Measurements from ENCODE around the gene ZMYND11.
"Not testable (repeated sequence)": the region's sequence is repeated elsewhere in the genome, so short reads cannot be mapped to it uniquely, and the experiment has no call there.

The ZMYND11 gene

DNA sequence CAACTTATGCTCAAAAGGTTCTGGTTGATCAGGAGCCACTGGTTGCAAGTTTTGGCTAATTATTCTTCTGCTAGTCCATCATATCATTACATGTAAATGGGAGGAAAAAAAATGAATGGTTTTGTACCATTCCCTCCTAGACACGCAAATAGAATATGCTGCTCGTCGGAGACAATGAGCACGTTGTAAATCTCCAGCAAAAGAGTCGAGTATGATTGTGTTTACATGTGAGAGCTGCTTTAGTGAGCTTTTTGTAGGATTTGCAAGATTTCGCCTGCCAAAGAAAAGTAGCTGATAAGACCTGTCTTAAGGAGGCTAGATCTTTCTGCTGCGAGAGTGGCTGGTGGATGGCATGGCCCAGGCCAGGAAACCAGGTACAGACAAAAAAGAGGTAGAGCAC, 109.0 kb downstream of the ZMYND11 start:
- DNase-seq (ENCODE audit: low read depth in 2 of 2) = no peak

- DNase-seq (ENCODE audit: low read depth in 2 of 2) = no peak
Observed at GRCh38 chr10:246431-246830, 111.2 kb downstream of the ZMYND11 start.

- no peak for DNase-seq (ENCODE audit: low read depth in 2 of 2)
Observed at GRCh38 chr10:247480-247879, 112.2 kb downstream of the ZMYND11 start.

DNA sequence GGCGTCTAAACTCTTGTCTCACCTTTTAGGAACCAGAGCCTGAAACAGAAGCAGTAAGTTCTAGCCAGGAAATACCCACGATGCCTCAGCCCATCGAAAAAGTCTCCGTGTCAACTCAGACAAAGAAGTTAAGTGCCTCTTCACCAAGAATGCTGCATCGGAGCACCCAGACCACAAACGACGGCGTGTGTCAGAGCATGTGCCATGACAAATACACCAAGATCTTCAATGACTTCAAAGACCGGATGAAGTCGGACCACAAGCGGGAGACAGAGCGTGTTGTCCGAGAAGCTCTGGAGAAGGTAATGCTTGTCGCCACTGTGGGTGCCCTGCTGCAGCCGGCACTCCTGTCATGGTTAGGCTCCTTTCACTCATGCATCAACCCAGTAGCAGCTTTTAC, 113.1 kb downstream of the ZMYND11 start:
- DNase-seq (ENCODE audit: low read depth in 2 of 2) = no peak

DNA sequence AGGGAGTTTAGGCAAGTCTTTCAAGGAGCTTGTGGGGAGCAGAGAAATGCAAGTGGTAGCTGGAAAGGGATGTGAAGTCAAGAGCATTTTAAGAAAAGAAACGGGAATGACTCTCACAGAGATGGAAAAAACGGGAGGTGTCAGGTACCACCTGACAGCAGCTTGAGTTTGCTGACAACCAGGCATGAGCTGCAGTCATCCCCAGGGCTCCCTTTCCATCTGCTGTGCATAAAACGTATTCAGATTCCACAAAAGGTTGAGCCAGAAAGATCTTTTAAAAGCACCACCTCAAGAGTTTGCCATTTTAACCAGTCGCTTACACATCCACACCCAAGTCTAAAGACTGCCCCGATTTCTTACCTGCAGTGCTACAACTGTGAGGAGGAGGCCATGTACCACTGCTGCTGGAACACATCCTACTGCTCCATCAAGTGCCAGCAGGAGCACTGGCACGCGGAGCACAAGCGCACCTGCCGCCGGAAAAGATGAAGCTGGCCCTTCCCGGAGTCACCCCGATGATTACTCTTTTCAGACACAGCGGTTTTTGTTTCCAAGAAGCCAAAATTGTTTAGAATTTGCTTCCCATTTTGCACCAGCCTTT, 116.8 kb downstream of the ZMYND11 start:
- DNase-seq (ENCODE audit: low read depth in 2 of 2) = no peak

DNA sequence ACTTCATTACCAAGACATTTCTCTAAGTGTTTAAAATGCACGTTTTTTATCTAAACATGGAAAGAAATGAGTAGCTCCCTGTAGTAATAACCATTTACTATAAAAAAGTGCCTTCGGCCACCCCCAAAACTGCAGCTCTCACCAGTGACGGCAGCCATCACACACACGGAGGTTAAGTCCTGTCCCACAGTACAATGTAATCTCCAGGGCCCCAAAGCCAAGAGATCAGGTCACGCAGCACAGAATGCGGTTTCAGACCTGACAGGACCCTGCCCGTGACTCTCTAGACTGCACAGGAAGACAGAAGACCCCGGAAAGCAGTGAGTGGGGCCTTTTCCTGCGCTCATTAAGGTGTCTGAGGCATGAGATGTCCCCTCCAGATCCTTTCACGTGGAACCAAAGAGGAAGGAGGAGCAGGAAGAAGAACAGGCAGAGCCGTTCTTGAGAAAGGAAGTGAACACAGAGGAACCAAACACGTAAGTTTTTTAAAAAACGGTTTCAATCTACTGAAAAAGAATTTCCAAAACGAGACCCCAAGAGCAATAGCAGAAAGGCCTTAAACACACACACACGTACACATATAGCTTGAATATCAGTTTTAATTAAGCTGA, 125.7 kb downstream of the ZMYND11 start:
- DNase-seq (ENCODE audit: low read depth in 2 of 2) = no peak

DNA sequence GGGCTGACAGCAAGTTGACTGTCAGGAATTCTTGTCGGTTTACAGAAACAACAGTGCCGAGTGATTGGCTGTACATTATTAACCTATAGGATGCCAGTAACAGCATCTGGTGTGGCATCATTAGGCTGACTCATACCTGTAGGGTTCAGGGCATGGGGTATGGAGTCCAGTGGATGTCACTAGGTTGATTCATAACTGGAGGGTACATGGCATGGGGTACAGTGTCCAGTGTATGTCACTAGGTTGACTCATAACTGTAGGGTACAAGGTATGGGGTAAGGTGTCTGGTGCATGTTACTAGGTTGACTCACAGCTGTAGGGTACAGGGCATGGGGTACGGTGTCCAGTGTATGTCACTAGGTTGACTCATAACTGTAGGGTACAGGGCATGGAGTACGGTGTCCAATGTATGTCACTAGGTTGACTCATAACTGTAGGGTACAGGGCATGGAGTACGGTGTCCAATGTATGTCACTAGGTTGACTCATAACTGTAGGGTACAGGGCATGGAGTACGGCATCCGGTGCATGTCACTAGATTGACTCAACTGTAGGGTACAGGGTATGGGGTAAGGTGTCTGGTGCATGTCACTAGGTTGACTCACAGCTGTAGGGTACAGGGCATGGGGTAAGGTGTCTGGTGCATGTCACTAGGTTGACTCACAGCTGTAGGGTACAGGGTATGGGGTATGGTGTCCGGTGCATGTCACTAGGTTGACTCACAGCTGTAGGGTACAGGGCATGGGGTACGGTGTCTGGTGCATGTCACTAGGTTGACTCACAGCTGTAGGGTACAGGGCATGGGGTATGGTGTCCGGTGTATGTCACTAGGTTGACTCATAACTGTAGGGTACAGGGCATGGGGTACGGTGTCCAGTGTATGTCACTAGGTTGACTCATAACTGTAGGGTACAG, 129.2 kb downstream of the ZMYND11 start:
- DNase-seq (ENCODE audit: low read depth in 2 of 2) = not testable (repeated sequence)

DNA sequence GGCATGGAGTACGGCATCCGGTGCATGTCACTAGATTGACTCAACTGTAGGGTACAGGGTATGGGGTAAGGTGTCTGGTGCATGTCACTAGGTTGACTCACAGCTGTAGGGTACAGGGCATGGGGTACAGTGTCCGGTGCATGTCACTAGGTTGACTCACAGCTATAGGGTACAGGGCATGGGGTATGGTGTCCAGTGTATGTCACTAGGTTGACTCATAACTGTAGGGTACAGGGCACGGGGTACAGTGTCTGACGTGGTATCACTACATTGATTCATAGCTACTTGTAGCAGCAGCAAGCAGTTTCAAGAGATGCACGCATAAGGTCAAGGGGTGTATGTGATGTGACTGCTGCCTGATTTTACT, 129.8 kb downstream of the ZMYND11 start:
- not testable (repeated sequence) for DNase-seq (ENCODE audit: low read depth in 2 of 2)

DNA sequence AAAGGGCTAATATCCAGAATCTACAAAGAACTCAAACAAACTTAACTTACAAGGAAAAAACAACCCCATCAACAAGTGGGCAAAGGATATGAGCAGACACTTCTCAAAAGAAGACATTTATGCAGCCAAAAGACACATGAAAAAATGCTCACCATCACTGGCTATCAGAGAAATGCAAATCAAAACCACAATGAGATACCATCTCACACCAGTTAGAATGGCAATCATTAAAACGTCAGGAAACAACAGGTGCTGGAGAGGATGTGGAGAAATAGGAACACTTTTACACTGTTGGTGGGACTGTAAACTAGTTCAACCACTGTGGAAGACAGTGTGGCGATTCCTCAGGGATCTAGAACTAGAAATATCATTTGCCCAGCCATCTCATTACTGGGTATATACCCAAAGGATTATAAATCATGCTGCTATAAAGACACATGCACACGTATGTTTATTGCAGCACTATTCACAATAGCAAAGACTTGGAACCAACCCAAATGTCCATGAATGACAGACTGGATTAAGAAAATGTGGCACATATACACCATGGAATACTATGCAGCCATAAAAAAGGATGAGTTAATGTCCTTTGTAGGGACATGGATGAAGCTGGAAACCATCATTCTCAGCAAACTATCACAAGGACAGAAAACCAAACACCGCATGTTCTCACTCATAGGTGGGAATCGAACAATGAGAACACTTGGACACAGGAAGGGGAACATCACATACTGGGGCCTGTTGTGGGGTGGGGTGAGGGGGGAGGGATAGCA, 130.7 kb downstream of the ZMYND11 start:
- DNase-seq (ENCODE audit: low read depth in 2 of 2) = not testable (repeated sequence)

GRCh38 chr10:266974-267425, 131.7 kb downstream of the ZMYND11 start:
- no peak for DNase-seq (ENCODE audit: low read depth in 2 of 2)

GRCh38 chr10:267705-268104, 132.4 kb downstream of the ZMYND11 start:
- DNase-seq (ENCODE audit: low read depth in 2 of 2) = no peak

GRCh38 chr10:269440-270074, 134.3 kb downstream of the ZMYND11 start:
- DNase-seq (ENCODE audit: low read depth in 2 of 2) = no peak

GRCh38 chr10:271201-271600, 135.9 kb downstream of the ZMYND11 start:
- no peak for DNase-seq (ENCODE audit: low read depth in 2 of 2)

- DNase-seq (ENCODE audit: low read depth in 2 of 2) = no peak
Observed at GRCh38 chr10:271722-272121, 136.5 kb downstream of the ZMYND11 start.

DNA sequence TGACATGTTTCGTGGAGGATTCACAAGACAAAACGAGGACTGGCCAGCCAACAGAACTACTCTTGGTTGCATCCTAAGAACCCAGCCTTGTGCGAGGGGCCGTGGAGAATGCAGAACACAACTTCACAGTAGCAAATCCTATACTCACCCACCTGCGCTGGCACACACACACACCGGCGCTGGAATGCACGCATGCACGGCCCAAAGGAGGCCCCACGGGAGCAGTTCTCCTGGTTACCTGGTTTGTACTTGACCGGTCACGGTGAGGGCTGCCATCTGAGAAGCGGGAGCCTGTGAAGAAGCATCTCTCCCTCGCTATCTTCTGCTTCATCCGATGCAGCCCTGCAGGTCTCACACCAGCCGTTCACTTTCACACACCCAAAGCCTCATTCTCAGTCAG, 137.8 kb downstream of the ZMYND11 start:
- DNase-seq (ENCODE audit: low read depth in 2 of 2) = no peak

DNA sequence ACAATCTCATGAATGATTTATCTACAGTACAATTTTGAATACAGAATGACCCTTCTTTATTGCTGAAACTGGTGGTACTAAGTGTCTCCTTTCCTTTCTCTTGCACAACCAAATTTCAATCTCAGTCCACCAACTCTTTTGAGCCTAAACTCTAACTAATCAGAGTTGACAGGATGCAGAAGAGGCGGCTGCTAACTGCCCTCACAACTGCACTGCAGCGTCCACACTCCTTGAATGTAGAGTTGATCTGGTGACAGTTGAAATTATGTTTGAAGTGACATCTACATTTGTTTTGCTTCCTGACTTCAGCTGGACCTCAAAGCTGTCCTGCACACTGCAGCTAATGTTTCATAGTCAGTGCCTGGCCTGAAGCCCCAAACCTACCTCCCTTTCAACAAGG, 139.6 kb downstream of the ZMYND11 start:
- no peak for DNase-seq (ENCODE audit: low read depth in 2 of 2)

DNA sequence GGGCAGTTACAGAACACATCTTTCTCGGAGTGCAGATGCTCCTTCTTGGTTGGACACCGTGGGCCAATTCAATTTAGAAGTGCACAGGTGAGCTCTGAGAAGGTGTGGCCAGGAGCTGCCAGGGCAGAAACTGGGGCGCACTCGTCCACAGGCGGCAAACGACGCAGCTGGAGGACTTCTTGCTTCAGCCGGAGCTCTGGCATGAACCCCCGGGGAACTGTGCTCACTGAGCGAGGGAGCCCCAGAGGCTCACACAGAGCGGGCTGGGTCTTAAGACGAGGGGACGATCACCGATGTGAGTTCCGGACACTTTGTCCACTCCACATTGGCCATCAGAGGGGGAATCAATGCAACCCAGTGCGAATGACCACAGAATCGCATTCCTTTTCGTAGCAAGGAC, 140.4 kb downstream of the ZMYND11 start:
- no peak for DNase-seq (ENCODE audit: low read depth in 2 of 2)

GRCh38 chr10:277963-278362, 142.7 kb downstream of the ZMYND11 start:
- no peak for DNase-seq (ENCODE audit: low read depth in 2 of 2)

DNA sequence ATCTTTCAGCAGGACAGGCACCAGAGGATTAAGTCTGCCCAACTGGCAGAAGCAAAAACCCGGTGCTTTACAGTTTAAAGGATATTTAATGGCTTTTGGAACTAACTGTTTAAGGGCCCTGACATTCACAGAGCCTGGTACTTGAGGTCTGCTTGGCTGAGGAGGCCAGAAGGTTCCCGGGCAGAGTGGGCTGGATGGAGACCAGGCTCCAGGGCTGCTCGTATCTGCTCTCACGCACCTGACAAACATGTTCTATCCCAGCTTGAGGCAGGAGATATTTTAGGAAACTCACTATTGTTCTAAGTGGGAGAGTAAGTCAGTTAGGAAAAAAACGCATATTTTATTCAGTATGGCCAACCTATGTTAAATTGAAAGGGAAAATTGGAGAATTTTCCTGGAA, 143.5 kb downstream of the ZMYND11 start:
- DNase-seq (ENCODE audit: low read depth in 2 of 2) = no peak

- no peak for DNase-seq (ENCODE audit: low read depth in 2 of 2)
Observed at GRCh38 chr10:279232-279631, 144.0 kb downstream of the ZMYND11 start.

- DNase-seq (ENCODE audit: low read depth in 2 of 2) = no peak
Observed at GRCh38 chr10:279655-280054, 144.4 kb downstream of the ZMYND11 start.

Measured in stimulated activated CD8-positive, alpha-beta memory T cell treated with anti-CD3 and anti-CD28 coated beads, Interleukin-7, amount 100 ng/mL, for 1 hour (primary cell).